Peyer's patch (tissue), 4 donors: ENCODE measurements around the gene CNTNAP2. TPM values are rescaled to one million over a fixed set of nuclear protein-coding genes. Genes with fewer than 3 reads are reported as not detected.

Experiments used
- DNase-seq, 3 donors: peaks; one replicate each; pipeline ENCODE4 v3.0.0-alpha.2; 2017 to 2019
- H3K27ac ChIP-seq, 4 donors: fragments of 200-600 bp; sonication (generic); one replicate each; pipeline ENCODE4 v1.5.1; 2016 to 2019
- H3K27me3 ChIP-seq, 2 donors: fragments of 200-600 bp; sonication (generic); one replicate each; pipeline ENCODE4 v1.5.1; 2019
- H3K36me3 ChIP-seq, 3 donors: fragments of 200-600 bp; sonication (generic); one replicate each; pipeline ENCODE4 v1.5.1; 2016 to 2019
- H3K4me1 ChIP-seq, 4 donors: fragments of 200-600 bp; sonication (generic); one replicate each; pipeline ENCODE4 v1.5.1; 2016 to 2019
- H3K4me3 ChIP-seq, 4 donors: fragments of 200-600 bp; sonication (generic); 1 replicate in 3 of 4; 2 replicates in 1 of 4; pipeline ENCODE4 v1.5.1; 2016 to 2019; ENCODE audit warnings: mild to moderate bottlenecking in 1 of 4
- H3K9me3 ChIP-seq, 4 donors: fragments of 200-600 bp; sonication (generic); one replicate each; pipeline ENCODE4 v1.5.1; 2016 to 2019; ENCODE audit warnings: mild to moderate bottlenecking in 1 of 4
- CTCF ChIP-seq, 6 experiments: fragments of 450-650 bp in 4 of 6; fragments of 200-600 bp in 2 of 6; sonication (generic) in 1 of 6; IDR thresholded peaks; one replicate each; pipeline ENCODE4 v1.5.1; 2017 to 2019; ENCODE audit warnings: antibody characterized with exemption in 6 of 6, mild to moderate bottlenecking in 3 of 6, moderate library complexity in 1 of 6
- POLR2A ChIP-seq, 2 donors: fragments of 450-650 bp; IDR thresholded peaks; one replicate each; pipeline ENCODE4 v1.5.1; 2017; ENCODE audit warnings: antibody characterized with exemption in 2 of 2, mild to moderate bottlenecking in 2 of 2, moderate library complexity in 2 of 2
- total RNA-seq, 4 donors: library from RNA; depleted of rRNA; stranded (reverse); fragments of >200 nt; gene quantifications; one replicate each; pipeline ENCODE4 v1.1.0, GENCODE V29; 2016

CNTNAP2 gene
- total RNA-seq, 4 donors from 2014 or later = 1.5 to 4.9 (median 3.6) TPM

- H3K4me1 ChIP-seq = no peaks in the 10 kb centered on the region
- no peak overlapping the region for H3K27ac ChIP-seq
- no peak overlapping the region for H3K4me3 ChIP-seq
- TF ChIP-seq CTCF (IDR thresholded peaks at IDR 0.05) = no peak
- no peak for TF ChIP-seq POLR2A (IDR thresholded peaks at IDR 0.05)
- H3K9me3 ChIP-seq = no peaks in the 10 kb centered on the region
- no peaks in the 10 kb centered on the region for H3K27me3 ChIP-seq
- DNase-seq = no peak
- no peaks in the 10 kb centered on the region for H3K36me3 ChIP-seq
These were observed 1424.7 kb downstream of the CNTNAP2 start for GRCh38 chr7:147541261-147541660.

- H3K9me3 ChIP-seq = no peaks in the 10 kb centered on the region
- H3K4me1 ChIP-seq = no peaks in the 10 kb centered on the region
- TF ChIP-seq POLR2A (IDR thresholded peaks at IDR 0.05) (no peak), CTCF (IDR thresholded peaks at IDR 0.05) (no peak)
- H3K27ac ChIP-seq = no peak overlapping the region
- no peaks in the 10 kb centered on the region for H3K36me3 ChIP-seq
- H3K27me3 ChIP-seq = no peaks in the 10 kb centered on the region
- no peak overlapping the region for H3K4me3 ChIP-seq
- DNase-seq = no peak
These were observed 1430.8 kb downstream of the CNTNAP2 start for GRCh38 chr7:147547252-147547897.

GRCh38 chr7:147556317-147556716 is 1439.7 kb downstream of the CNTNAP2 start:
- H3K27ac ChIP-seq = no peak overlapping the region
- no peak for DNase-seq
- no peak overlapping the region for H3K4me3 ChIP-seq
- H3K36me3 ChIP-seq = no peaks in the 10 kb centered on the region
- no peaks in the 10 kb centered on the region for H3K9me3 ChIP-seq
- no peaks in the 10 kb centered on the region for H3K4me1 ChIP-seq
- TF ChIP-seq POLR2A (IDR thresholded peaks at IDR 0.05) = no peak
- TF ChIP-seq CTCF (IDR thresholded peaks at IDR 0.05) = no peak
- H3K27me3 ChIP-seq = no peaks in the 10 kb centered on the region

- Histone ChIP-seq H3K9me3 (no peaks in the 10 kb centered on the region), H3K36me3 (no peaks in the 10 kb centered on the region), H3K4me1 (no peaks in the 10 kb centered on the region), H3K27ac (no peak overlapping the region), H3K4me3 (no peak overlapping the region), H3K27me3 (no peaks in the 10 kb centered on the region)
- DNase-seq = no peak
- TF ChIP-seq POLR2A (IDR thresholded peaks at IDR 0.05) = no peak
- TF ChIP-seq CTCF (IDR thresholded peaks at IDR 0.05) = no peak
These were observed 1447.1 kb downstream of the CNTNAP2 start for GRCh38 chr7:147563669-147564068.

- H3K27me3 ChIP-seq = no peaks in the 10 kb centered on the region
- no peak for TF ChIP-seq POLR2A (IDR thresholded peaks at IDR 0.05)
- no peak for TF ChIP-seq CTCF (IDR thresholded peaks at IDR 0.05)
These were observed 1448.3 kb downstream of the CNTNAP2 start for GRCh38 chr7:147564786-147565476.

More at GRCh38 chr7:147564786-147565476, 1448.3 kb downstream of the CNTNAP2 start:
- Histone ChIP-seq H3K27ac (no peak overlapping the region), H3K9me3 (no peaks in the 10 kb centered on the region), H3K4me1 (no peaks in the 10 kb centered on the region), H3K36me3 (no peaks in the 10 kb centered on the region), H3K4me3 (no peak overlapping the region)
- DNase-seq = no peak
